ENCODE data around the gene PTPN12.
"Not testable (repeated sequence)": the region's sequence is repeated elsewhere in the genome, so short reads cannot be mapped to it uniquely, and the experiment has no call there.

Gene PTPN12

GRCh38 chr7:77538281-77539212, 1.5 kb downstream of the PTPN12 start:
- peak; percentile 30 for DNase-seq

GRCh38 chr7:77540402-77540822, 3.3 kb downstream of the PTPN12 start:
- no peak for DNase-seq

- DNase-seq: not testable (repeated sequence)
Measured at GRCh38 chr7:77540993-77541392, 3.9 kb downstream of the PTPN12 start.

GRCh38 chr7:77542409-77542808, 5.3 kb downstream of the PTPN12 start:
- DNase-seq: no peak

GRCh38 chr7:77542895-77543294, 5.8 kb downstream of the PTPN12 start:
- DNase-seq: no peak

- DNase-seq: no peak
Measured at GRCh38 chr7:77543910-77544309, 6.8 kb downstream of the PTPN12 start.

GRCh38 chr7:77544518-77544917, 7.4 kb downstream of the PTPN12 start:
- no peak for DNase-seq

GRCh38 chr7:77548206-77548605, 11.1 kb downstream of the PTPN12 start:
- no peak for DNase-seq

GRCh38 chr7:77549106-77549870, 12.2 kb downstream of the PTPN12 start:
- DNase-seq: no peak

- no peak for DNase-seq
Measured at GRCh38 chr7:77550586-77550985, 13.5 kb downstream of the PTPN12 start.

GRCh38 chr7:77553123-77553522, 16.0 kb downstream of the PTPN12 start:
- DNase-seq: no peak

GRCh38 chr7:77558284-77558967, 21.3 kb downstream of the PTPN12 start:
- no peak for DNase-seq

GRCh38 chr7:77561352-77561751, 24.3 kb downstream of the PTPN12 start:
- no peak for DNase-seq

- no peak for DNase-seq
Measured at GRCh38 chr7:77563275-77563674, 26.2 kb downstream of the PTPN12 start.

GRCh38 chr7:77565917-77566316, 28.8 kb downstream of the PTPN12 start:
- DNase-seq: no peak

GRCh38 chr7:77566421-77566820, 29.3 kb downstream of the PTPN12 start:
- DNase-seq: no peak

- DNase-seq: no peak
Measured at GRCh38 chr7:77569514-77570232, 32.6 kb downstream of the PTPN12 start.

GRCh38 chr7:77570330-77571011, 33.4 kb downstream of the PTPN12 start:
- DNase-seq: no peak

GRCh38 chr7:77571801-77572200, 34.7 kb downstream of the PTPN12 start:
- no peak for DNase-seq

GRCh38 chr7:77575187-77575586, 38.1 kb downstream of the PTPN12 start:
- no peak for DNase-seq

- DNase-seq: no peak
Measured at GRCh38 chr7:77576856-77577255, 39.8 kb downstream of the PTPN12 start.

GRCh38 chr7:77579797-77580196, 42.7 kb downstream of the PTPN12 start:
- DNase-seq: no peak
